ENCODE results near the gene CXADR. TPM values are rescaled to one million over a fixed set of nuclear protein-coding genes. Genes with fewer than 3 reads are reported as not detected.

CXADR gene
- total RNA-seq, 1 donor from 2014 or later, result 21.1 TPM

- intact Hi-C loops (cut with DNase I), result no loop called here
- ATAC-seq (ENCODE audit: poor library complexity) (no peak), DNase-seq (no peak)
Observed at GRCh38 chr21:17622018-17622417, 109.2 kb downstream of the CXADR start.

DNA sequence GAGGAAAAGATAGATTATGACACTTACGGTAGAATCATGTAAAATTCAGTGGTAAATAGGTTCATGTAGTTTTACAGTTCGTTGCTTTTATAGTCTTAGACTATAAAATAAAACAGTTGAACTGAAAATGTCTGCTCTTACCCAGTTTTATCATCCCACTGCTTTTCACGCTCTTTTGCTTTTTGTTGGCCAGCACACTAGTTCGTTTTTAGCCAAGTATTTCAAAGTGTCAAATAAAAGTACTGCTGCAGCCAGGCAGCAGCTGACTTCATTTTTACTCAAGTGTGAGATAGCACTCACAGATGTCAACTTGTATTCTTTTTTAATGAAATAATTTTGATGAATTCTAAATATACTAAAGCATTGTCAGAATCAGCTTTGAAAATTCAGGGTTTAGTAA is 118.4 kb downstream of the CXADR start:
- intact Hi-C loops (cut with DNase I), result no loop called here
- DNase-seq, result no peak
- ATAC-seq (ENCODE audit: poor library complexity), result peak; percentile 27

DNA sequence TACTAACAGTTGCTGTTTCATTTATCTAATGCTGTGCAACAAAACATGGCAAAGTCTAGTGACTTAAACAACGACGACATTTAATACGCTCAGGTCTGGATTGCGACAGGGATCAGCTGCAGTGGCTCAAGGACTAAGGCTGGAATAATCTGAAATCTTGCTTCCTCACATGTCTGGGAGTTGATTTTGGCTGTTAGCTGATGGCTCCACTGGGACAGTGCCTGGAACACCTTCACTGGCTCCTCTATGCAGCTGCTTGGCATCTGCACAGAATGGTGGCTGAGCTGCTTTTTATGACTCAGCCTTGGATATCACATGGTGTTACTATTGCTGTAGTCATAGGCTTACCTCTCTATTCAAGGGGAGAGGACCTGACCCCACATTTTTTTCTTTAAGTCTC is 123.9 kb downstream of the CXADR start:
- intact Hi-C loops (cut with DNase I), result no loop called here
- peak; percentile 51 for ATAC-seq (ENCODE audit: poor library complexity)
- DNase-seq, result no peak

GRCh38 chr21:17640821-17641220 is 128.0 kb downstream of the CXADR start:
- DNase-seq, result no peak
- intact Hi-C loops (cut with DNase I), result no loop called here
- ATAC-seq (ENCODE audit: poor library complexity), result no peak

Other genes starting within 250 kb of the CXADR start
- gene BTG3, start 99.9 kb downstream of the CXADR start, total RNA-seq, result 4.2 TPM

Data from Right ventricle myocardium superior (tissue), 1 donor.